OCI-LY1 (cell line): Measurements from ENCODE around the gene MDGA2.

Experiments used
- CTCF ChIP-seq: fragments of 200-600 bp; sonication (generic), shearing (Covaris generic); IDR thresholded peaks from 2 replicates; pipeline ENCODE4 v1.5.1; 2017; ENCODE audit warnings: mild to moderate bottlenecking, antibody characterized with exemption, low read length, moderate library complexity, mixed read lengths
- EZH2 ChIP-seq: fragments of 200-600 bp; sonication (generic), shearing (Covaris generic); IDR thresholded peaks from 2 replicates; pipeline ENCODE4 v1.8.0; 2017; ENCODE audit warnings: borderline replicate concordance, mixed run types, mild to moderate bottlenecking, antibody characterized with exemption, low read length, moderate library complexity, mixed read lengths

- TF ChIP-seq CTCF (no peak), EZH2 (no peak)
Measured at GRCh38 chr14:47674148-47674542, 1.3 kb downstream of the MDGA2 start.
